Measurements from ENCODE around the gene GPR50.

Gene GPR50

DNA sequence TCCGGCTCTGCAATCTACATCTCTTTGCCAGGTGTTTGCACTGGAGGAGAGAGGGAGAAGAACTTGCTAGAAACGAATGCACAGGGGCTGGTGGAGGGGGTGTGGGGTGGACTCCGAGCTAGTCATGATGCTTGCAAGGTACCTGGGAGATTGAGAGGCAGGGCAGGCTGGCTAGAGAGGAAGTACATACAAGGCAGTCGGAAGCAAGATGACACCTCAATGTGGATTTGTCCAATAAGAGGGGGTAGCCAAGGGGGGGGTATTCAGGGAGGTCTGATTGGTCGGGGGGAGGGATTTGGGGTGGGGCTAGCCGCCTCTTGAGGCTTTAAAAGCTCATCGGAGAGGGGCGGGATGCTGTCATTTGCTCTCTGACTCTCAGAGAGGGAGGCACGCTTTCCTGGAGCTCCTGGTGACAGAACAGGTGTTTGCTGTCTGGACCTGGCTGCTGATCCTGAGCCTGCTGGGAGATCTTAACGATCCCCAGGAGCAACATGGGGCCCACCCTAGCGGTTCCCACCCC lies at the start of gene GPR50:
GPR50 (plus strand) TSS at position 354 of the 520 bp plus-strand sequence; CDS start at position 492, 138 bp downstream.
- DNase-seq (ENCODE audit: low read depth in 2 of 2): no peak

- no peak for DNase-seq (ENCODE audit: low read depth in 2 of 2)
Observed at GRCh38 chrX:151132531-151132930, 43.9 kb upstream of the GPR50 start.

- DNase-seq (ENCODE audit: low read depth in 2 of 2): no peak
Observed at GRCh38 chrX:151151665-151152267, 24.6 kb upstream of the GPR50 start.

DNA sequence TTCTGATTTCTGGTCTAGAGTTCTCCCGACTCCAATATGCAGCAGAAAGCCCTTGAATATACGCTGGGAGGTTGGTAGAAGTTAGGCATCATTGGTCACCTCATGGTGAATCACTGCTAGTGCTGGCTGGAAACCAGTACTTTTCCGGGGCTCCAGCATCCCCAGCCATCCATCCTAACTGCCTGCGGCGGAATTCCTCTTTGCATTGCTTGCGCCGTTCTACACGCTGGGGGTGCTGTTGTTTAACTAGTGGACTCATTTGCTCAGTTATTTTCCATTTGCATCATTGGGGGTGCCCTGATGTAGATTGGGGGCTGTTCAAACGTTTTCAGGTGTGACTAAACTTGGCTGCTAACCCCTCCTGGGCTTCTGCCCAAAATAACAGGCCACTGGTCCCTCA lies 23.3 kb upstream of the GPR50 start:
- no peak for DNase-seq (ENCODE audit: low read depth in 2 of 2)

GRCh38 chrX:151153667-151154066 lies 22.7 kb upstream of the GPR50 start:
- DNase-seq (ENCODE audit: low read depth in 2 of 2): no peak

GRCh38 chrX:151155234-151155633 lies 21.1 kb upstream of the GPR50 start:
- no peak for DNase-seq (ENCODE audit: low read depth in 2 of 2)

DNA sequence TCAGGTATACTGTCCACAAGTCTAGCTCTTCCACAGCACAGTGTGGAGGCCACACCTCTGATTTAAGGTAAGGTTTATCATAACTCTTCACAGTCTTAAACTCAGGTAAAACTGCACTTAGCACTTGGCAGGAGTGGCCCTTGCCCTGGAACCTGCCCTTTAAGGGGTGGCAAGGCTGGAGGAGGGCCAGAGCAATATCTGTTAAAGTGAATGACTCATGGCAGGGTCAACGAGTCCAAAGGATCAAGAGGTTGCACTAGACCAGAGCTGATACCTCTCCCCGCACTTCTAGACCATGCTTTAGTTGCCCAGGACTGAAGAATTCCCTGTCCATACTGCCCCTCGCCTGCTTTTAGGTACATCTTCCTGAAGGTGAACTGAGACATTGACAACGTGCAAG lies 14.7 kb upstream of the GPR50 start:
- DNase-seq (ENCODE audit: low read depth in 2 of 2): no peak

DNA sequence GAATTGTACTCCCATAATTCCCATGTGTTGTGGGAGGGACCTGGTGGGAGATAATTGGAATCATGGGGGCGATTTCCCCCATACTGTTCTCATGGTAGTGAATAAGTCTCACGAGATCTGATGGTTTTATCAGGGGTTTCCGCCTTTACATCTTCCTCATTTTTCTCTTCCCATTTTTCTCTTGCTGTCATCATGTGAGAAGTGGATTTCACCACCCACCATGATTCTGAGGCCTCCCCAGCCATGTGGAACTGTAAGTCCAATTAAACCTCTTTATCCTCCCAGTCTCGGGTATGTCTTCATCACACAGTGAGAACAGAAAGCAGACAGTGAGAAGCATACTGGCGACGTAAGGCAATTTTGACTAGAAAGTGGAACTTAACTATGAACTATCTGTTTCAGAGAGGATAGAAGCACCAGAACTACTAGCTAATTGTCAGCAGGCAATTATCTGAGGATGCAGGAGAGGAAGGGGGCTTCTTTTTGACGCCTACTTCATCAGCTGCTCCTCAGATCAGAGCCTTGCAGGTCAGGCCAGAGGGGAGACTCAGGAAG lies 8.5 kb upstream of the GPR50 start:
- no peak for DNase-seq (ENCODE audit: low read depth in 2 of 2)

- no peak for DNase-seq (ENCODE audit: low read depth in 2 of 2)
Observed at GRCh38 chrX:151169783-151170182, 6.6 kb upstream of the GPR50 start.

GRCh38 chrX:151174581-151175282 lies 1.7 kb upstream of the GPR50 start:
- DNase-seq (ENCODE audit: low read depth in 2 of 2): no peak

- no peak for DNase-seq (ENCODE audit: low read depth in 2 of 2)
Observed at GRCh38 chrX:151175283-151176062, 911 bp upstream of the GPR50 start.

GRCh38 chrX:151177141-151178027 lies 1.0 kb downstream of the GPR50 start:
- DNase-seq (ENCODE audit: low read depth in 2 of 2): no peak

DNA sequence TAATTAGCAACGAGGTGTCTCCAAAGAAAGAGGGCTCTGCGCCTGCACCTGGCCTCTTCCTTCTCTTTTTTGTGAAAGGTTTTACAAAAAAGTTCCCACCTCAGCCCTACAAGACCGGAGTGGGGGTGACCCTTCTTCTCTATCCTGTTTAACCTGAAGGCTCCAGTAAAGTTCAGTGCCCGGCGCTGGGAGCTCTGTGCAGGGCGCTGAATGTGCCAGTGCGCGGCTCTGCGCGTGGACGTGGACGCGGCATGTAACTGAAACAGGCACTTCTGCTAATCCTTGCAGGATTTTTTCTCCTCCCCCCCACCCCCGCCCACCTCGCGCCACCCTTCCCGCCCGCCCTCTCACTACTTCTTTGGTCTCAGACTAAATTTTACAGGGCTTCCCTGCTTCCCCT lies 2.4 kb downstream of the GPR50 start:
- no peak for DNase-seq (ENCODE audit: low read depth in 2 of 2)

GRCh38 chrX:151180400-151180799 lies 4.0 kb downstream of the GPR50 start:
- DNase-seq (ENCODE audit: low read depth in 2 of 2): no peak

DNA sequence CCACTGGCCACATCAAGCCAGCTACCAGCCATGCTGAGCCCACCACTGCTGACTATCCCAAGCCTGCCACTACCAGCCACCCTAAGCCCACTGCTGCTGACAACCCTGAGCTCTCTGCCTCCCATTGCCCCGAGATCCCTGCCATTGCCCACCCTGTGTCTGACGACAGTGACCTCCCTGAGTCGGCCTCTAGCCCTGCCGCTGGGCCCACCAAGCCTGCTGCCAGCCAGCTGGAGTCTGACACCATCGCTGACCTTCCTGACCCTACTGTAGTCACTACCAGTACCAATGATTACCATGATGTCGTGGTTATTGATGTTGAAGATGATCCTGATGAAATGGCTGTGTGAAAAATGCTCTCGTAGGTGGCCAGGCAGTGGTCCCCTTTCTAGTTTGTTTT lies 4.7 kb downstream of the GPR50 start:
- no peak for DNase-seq (ENCODE audit: low read depth in 2 of 2)

DNA sequence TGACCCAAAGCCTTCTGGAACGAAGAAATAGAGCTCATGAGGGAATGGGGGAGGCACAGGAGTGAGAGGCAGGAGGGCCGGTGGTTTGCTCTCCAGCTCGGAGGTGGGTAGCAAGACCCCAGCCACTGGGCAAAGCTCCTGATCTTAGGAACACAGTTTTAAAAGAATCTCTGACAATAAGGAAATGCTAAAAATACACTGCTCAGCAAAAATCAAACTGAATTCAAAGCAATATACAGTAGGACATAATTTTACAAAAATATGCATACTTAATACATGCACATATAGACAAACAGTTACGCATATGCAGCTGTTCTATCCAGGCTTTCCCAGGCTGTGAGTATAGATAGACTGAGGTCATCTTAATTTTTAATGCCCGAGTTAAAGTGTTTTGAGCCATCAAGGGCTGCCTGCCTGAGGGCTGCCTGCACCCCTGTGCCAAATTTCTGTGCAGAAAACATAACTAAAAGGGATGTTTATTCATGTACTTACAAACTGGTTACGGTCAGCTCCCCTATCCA lies 6.9 kb downstream of the GPR50 start:
- no peak for DNase-seq (ENCODE audit: low read depth in 2 of 2)

- DNase-seq (ENCODE audit: low read depth in 2 of 2): no peak
Observed at GRCh38 chrX:151183912-151184565, 7.7 kb downstream of the GPR50 start.

DNA sequence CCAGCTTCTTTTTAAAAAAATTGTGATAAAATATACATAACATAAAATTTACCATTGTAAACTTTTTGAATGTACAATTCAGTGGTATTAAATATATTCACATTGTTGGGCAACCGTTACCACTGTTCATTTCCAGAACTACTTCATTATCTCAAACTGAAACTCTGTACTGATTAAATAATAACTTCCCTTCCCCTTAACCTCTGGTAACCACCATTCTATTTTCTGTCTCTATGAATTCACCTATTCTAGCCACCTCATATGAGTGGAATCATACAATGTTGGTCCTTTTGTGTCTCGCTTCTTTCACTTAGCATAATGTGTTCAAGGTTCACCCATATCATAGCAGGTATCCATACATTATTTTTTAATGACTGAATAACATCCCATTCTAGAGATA lies 8.3 kb downstream of the GPR50 start:
- DNase-seq (ENCODE audit: low read depth in 2 of 2): no peak

- no peak for DNase-seq (ENCODE audit: low read depth in 2 of 2)
Observed at GRCh38 chrX:151206871-151207270, 30.5 kb downstream of the GPR50 start.

DNA sequence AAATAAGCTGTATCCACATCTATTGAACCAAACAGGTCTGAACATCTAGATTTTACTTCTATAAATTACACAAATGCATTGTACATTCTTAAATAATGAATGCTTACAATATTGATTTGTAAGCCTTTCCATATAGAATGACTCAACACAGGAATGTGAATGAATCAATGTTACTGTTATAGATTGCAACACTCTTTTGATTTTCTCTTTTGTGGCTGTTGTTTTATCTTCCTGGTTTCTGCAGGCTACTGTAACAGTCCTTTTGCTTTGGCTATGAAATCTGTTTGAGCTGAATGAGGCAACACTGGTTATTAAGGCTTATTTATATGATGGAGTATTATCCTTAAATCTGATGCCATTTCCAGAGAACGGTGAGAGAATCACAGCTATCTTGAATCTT lies 49.5 kb downstream of the GPR50 start:
- DNase-seq (ENCODE audit: low read depth in 2 of 2): no peak

- no peak for DNase-seq (ENCODE audit: low read depth in 2 of 2)
Observed at GRCh38 chrX:151226941-151227340, 50.6 kb downstream of the GPR50 start.
